Fibroblast of lung (primary cell): ENCODE measurements around the gene PTPN7. TPM values are rescaled to one million over a fixed set of nuclear protein-coding genes. Genes with fewer than 3 reads are reported as not detected.
"Not testable (repeated sequence)": the region's sequence is repeated elsewhere in the genome, so short reads cannot be mapped to it uniquely, and the experiment has no call there.

Experiments
- DNase-seq, 2 donors: peaks; one replicate each; pipeline versions ENCODE4 v3.0.0 to v3.0.0-alpha.2; 2010; ENCODE audit warnings: low read depth in 2 of 2
- H2AFZ ChIP-seq: 2 replicates; pipeline ENCODE4 v1.5.1; 2012; ENCODE audit warnings: low read length, control low read depth, inconsistent platforms
- H3K27ac ChIP-seq: 2 replicates; pipeline ENCODE4 v1.5.1; 2011; ENCODE audit warnings: low read length, control low read depth; ENCODE audit not compliant: insufficient read depth
- H3K27me3 ChIP-seq: 2 replicates; pipeline ENCODE4 v1.5.1; 2011; ENCODE audit warnings: mild to moderate bottlenecking, low read length; ENCODE audit not compliant: control insufficient read depth, insufficient read depth
- H3K36me3 ChIP-seq: 2 replicates; pipeline ENCODE4 v1.5.1; 2011; ENCODE audit warnings: low read length; ENCODE audit not compliant: control insufficient read depth, insufficient read depth
- H3K4me1 ChIP-seq: 2 replicates; pipeline ENCODE4 v1.5.1; 2011; ENCODE audit warnings: low read length; ENCODE audit not compliant: control insufficient read depth, insufficient read depth; ENCODE audit errors: extremely low read depth
- H3K4me2 ChIP-seq: 2 replicates; pipeline ENCODE4 v1.5.1; 2011; ENCODE audit warnings: low read length, control low read depth; ENCODE audit not compliant: insufficient read depth; ENCODE audit errors: extremely low read depth
- H3K4me3 ChIP-seq, 4 experiments: fragments of 200-600 bp in 1 of 4; sonication (generic) in 1 of 4; replicated peaks in 1 of 4; 2 replicates each; pipeline ENCODE4 v1.5.1; 2011 to 2016; ENCODE audit warnings: low read length in 4 of 4, low read depth in 3 of 4, mild to moderate bottlenecking in 3 of 4, control low read depth in 2 of 4, inconsistent platforms in 1 of 4, mixed read lengths in 1 of 4; ENCODE audit not compliant: insufficient read depth in 1 of 4; ENCODE audit errors: control extremely low read depth in 1 of 4
- H3K79me2 ChIP-seq: 2 replicates; pipeline ENCODE4 v1.5.1; 2012; ENCODE audit warnings: mild to moderate bottlenecking, low read length, inconsistent platforms; ENCODE audit not compliant: control insufficient read depth, insufficient read depth
- H3K9ac ChIP-seq: 2 replicates; pipeline ENCODE4 v1.5.1; 2011; ENCODE audit warnings: mild to moderate bottlenecking, low read length, control low read depth; ENCODE audit not compliant: insufficient read depth
- H3K9me3 ChIP-seq: 2 replicates; pipeline ENCODE4 v1.5.1; 2012; ENCODE audit warnings: low read depth, low read length; ENCODE audit not compliant: control insufficient read depth, insufficient read depth
- H4K20me1 ChIP-seq: 2 replicates; pipeline ENCODE4 v1.5.1; 2011; ENCODE audit warnings: low read length; ENCODE audit not compliant: control insufficient read depth, insufficient read depth; ENCODE audit errors: extremely low read depth
- CTCF ChIP-seq, 2 donors: IDR thresholded peaks in 1 of 2; conservative IDR thresholded peaks in 1 of 2; 1 replicate in 1 of 2; 2 replicates in 1 of 2; pipeline ENCODE4 v1.5.1; 2011 to 2012; ENCODE audit warnings: low read length in 2 of 2, control low read depth in 1 of 2, inconsistent platforms in 1 of 2, low read depth in 1 of 2, mild to moderate bottlenecking in 1 of 2
- EZH2 ChIP-seq: IDR thresholded peaks from 2 replicates; pipeline ENCODE4 v1.5.1; 2012; ENCODE audit warnings: low read length, control low read depth, mild to moderate bottlenecking; ENCODE audit errors: missing control alignments
- polyA plus RNA-seq, 2 donors: library from polyadenylated mRNA; depleted of rRNA in 1 of 2; stranded (reverse) in 1 of 2; unstranded in 1 of 2; fragments of >200 nt; gene quantifications; 2 replicates each; pipeline ENCODE4 v1.2.1, GENCODE V29; 2011 to 2012; ENCODE audit warnings: missing spikeins in 1 of 2
- total RNA-seq: library from RNA; depleted of rRNA; stranded (reverse); fragments of >200 nt; gene quantifications from 2 replicates; pipeline ENCODE4 v1.2.1, GENCODE V29; 2014

Gene PTPN7
- total and polyA plus RNA-seq, 2 donors (not counting 1 experiment from before 2014, with no cell fraction given), result not detected

GRCh38 chr1:202143011-202143767, 17.2 kb downstream of the PTPN7 start:
- TF ChIP-seq CTCF (conservative IDR thresholded peaks at IDR 0.05 in 1 of 2, IDR thresholded peaks at IDR 0.05 in 1 of 2; ENCODE audit: low read depth in 1 of 2, low read length in 2 of 2), result no peak
- no peak for TF ChIP-seq EZH2

GRCh38 chr1:202141468-202141867, 18.9 kb downstream of the PTPN7 start:
- not testable (repeated sequence) for H2AFZ ChIP-seq, H3K4me2 ChIP-seq, H3K4me3 ChIP-seq, H3K9me3 ChIP-seq, H3K9ac ChIP-seq, H3K27me3 ChIP-seq, H3K36me3 ChIP-seq, H4K20me1 ChIP-seq, H3K27ac ChIP-seq, DNase-seq
- Histone ChIP-seq H3K79me2 (peaks cover 26% of the 10 kb centered on the region), H3K4me1 (peaks cover 10% of the 10 kb centered on the region)

More at GRCh38 chr1:202143011-202143767, 17.2 kb downstream of the PTPN7 start:
- peak in 1 of 2 donors; percentile 15 for DNase-seq
- peak overlapping the region; percentile 98 for H3K4me2 ChIP-seq
- H3K27ac ChIP-seq, result peak overlapping the region; percentile 54
- H3K79me2 ChIP-seq, result peaks cover 26% of the 10 kb centered on the region
- no peaks in the 10 kb centered on the region for H4K20me1 ChIP-seq
- peak overlapping the region; percentile 82 for H3K9ac ChIP-seq
- peaks cover 10% of the 10 kb centered on the region for H3K4me1 ChIP-seq
- H2AFZ ChIP-seq, result no peak overlapping the region
- H3K27me3 ChIP-seq, result peaks cover 2% of the 10 kb centered on the region
- H3K4me3 ChIP-seq, result peak overlapping the region; percentile 48 to 93 (median 74)
- H3K36me3 ChIP-seq, result no peaks in the 10 kb centered on the region
- no peaks in the 10 kb centered on the region for H3K9me3 ChIP-seq

GRCh38 chr1:202140833-202141232, 19.6 kb downstream of the PTPN7 start:
- H3K27ac ChIP-seq, result no peak overlapping the region
- no peaks in the 10 kb centered on the region for H3K36me3 ChIP-seq
- no peak overlapping the region for H2AFZ ChIP-seq
- no peak for DNase-seq
- H3K4me2 ChIP-seq, result no peak overlapping the region
- H3K4me3 ChIP-seq, result no peak overlapping the region
- no peaks in the 10 kb centered on the region for H3K27me3 ChIP-seq
- TF ChIP-seq CTCF (conservative IDR thresholded peaks at IDR 0.05 in 1 of 2, IDR thresholded peaks at IDR 0.05 in 1 of 2; ENCODE audit: low read depth in 1 of 2, low read length in 2 of 2) (no peak), EZH2 (no peak)
- no peaks in the 10 kb centered on the region for H3K9me3 ChIP-seq
- no peak overlapping the region for H3K9ac ChIP-seq
- H3K4me1 ChIP-seq, result peaks cover 10% of the 10 kb centered on the region
- H4K20me1 ChIP-seq, result no peaks in the 10 kb centered on the region
- peaks cover 26% of the 10 kb centered on the region for H3K79me2 ChIP-seq
